ENCODE measurements around the gene RANBP3.
"Not testable (repeated sequence)": the region's sequence is repeated elsewhere in the genome, so short reads cannot be mapped to it uniquely, and the experiment has no call there.

RANBP3 gene, protein sequence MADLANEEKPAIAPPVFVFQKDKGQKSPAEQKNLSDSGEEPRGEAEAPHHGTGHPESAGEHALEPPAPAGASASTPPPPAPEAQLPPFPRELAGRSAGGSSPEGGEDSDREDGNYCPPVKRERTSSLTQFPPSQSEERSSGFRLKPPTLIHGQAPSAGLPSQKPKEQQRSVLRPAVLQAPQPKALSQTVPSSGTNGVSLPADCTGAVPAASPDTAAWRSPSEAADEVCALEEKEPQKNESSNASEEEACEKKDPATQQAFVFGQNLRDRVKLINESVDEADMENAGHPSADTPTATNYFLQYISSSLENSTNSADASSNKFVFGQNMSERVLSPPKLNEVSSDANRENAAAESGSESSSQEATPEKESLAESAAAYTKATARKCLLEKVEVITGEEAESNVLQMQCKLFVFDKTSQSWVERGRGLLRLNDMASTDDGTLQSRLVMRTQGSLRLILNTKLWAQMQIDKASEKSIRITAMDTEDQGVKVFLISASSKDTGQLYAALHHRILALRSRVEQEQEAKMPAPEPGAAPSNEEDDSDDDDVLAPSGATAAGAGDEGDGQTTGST

DNA sequence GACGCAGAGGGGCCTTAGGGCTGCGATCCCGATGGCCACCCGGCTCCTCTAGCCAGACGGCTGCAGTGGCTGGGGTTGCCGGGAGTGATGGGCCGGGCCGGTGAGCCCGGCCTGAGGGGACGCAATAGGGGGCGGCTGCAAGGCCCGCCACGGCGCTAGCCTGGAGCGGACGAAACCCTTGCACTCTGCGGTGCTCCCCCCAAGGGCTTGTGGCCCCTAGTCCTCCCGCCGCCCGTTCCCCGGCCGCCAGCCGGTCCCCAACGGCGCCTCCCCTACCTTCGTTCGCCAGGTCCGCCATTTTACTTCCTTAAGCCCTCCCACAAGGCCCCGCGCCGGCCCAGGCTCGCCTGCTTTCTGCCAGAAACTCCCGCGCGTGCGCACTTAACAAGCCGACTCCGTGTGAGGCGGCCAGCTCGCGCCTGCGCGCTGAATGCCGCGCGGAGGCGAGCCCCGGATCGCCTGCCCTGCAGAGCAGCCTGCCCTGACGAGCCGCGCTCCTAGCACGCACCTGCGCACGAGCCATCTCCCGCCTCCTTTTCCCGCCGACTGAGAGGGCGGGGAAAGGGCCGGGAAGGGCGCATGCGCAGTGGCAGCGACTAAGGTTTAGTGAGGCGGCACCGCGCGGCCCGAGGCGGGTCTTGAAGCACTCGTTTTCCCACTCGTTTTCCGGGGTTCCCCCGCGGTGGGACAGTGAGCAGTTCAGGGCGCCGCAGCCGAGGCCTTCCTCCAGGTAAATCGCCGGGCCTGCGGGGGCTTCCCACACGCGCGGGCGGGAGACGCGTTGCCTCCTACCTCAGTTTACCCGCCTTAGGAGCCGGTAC, at the start of gene RANBP3:
RANBP3 (minus strand) TSS at position 356 of the 821 bp plus-strand sequence; CDS start at position 298, 58 bp downstream.
- peak; percentile 99 for DNase-seq (ENCODE audit: low read depth)

DNA sequence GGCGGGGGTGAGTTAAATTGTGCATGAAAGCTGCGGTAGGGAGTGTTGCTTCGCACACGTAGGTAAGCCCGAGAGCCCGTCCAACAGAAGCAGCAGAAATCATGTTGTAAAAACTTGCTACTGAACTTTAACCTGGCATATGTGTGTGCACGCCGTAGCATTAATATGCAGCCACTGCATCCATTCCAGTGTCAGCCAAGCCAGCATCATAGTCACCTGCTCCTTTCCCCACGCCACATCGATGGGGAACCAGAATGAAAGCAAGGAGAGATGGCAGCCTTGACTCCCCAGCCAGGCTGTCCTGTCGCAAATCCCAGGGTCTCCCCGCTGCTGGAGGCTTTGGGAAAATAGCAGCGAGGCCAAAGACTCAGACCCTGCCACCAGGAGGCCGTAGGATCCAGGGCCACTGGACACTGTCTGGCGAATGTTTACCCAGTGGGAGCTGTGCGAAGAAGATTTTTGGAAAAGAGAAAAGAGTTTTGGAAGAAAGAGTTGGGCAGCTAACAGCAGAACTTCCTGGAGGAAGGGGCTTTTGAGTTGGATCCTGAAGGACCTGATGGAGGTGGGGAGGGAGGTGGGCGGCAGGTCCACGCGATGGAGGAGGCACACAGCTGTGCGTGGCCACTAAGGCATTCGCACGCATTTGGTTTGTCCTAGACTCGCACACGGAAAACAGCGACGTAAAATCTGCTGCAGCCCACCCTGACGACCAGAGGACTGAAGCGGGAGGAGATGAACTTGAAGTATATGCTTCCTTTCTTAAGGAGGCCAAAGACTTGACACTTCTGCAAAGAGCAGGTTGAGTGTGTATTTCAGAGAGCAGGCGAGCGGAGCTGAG, 48.7 kb upstream of the RANBP3 start:
- no peak for DNase-seq (ENCODE audit: low read depth)

DNA sequence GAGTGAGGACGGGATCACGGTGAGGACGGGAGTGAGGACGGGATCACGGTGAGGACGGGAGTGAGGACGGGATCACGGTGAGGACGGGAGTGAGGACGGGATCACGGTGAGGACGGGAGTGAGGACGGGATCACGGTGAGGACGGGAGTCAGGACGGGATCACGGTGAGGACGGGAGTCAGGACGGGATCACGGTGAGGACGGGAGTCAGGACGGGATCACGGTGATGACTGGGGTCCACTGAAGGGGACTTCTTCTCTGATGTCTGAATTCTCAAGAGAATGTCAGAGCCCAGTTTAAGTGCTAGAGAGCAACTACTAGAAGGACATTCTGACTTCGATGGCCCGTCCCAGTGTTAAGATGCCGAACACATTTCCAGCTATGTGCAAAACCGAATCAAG, 46.8 kb upstream of the RANBP3 start:
- DNase-seq (ENCODE audit: low read depth) = not testable (repeated sequence)

DNA sequence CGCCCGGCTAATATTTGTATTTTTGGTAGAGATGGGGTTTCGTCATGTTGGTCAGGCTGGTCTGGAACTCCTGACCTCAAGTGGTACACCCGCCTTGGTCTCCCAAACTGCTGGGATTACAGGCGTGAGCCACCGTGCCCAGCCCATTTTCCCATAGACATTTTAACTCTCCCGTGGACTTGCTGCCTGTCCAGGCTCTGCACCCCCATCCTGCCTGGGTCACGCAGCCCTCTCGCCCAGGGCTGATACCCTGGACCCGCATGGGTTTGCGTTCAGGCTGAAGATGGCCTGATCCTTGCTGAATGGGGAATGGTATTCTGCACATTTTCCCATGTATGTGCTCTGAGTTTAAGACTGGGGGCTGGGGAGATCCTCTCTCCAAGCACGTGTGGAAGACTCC, 46.0 kb upstream of the RANBP3 start:
- DNase-seq (ENCODE audit: low read depth) = no peak

DNA sequence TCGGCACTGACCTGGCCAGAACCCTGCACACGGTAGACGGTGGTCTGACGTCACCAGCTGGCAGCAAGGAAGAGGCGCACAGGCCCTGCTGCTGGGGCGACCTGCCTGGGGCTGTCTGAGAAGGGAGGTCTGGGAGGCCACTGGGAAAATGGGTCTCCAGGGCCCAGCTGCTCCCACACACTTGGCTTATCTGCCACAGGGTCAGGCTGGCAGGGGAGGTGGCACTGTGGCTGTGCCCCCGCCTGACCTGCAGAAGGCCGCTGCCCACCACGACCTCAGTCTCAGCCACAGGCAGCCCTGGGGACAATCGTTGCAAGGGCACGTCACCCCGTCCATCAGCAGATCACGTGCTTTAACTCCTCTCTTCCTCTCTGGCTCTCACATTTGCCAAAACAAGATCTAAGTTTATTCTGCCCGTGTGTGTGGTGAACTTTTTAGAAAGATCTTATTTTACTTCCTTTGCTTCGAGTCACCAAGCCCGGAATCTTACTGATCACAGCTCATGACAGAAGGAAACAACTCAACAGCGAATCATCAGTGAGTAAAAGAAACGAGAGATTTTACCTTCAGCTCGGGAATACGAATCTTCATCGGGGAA, 45.2 kb upstream of the RANBP3 start:
- peak; percentile 38 for DNase-seq (ENCODE audit: low read depth)

DNA sequence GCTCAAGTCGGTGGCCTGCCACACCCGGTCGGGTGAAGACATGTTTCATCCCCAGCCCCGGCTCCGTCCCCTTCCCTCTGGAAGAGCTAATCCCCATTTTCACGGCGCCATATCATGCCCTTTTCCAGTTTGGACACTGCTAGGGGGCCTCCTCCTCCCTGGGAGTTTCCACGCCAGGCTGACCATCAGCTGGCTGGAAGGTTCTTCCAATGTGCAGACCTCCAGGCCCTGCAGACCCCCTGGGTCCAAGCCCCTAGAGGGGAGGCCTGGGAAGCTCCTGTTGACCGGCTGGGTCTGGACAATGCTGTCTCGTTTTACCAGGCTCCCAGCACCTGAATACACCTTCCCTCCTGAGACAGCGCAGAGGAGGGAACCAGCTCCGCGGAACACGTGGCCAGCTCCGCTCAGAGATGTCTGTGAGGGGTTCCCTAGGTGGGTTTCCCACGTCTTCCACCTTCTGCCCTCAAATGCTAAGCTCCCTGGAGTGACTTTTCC, 44.7 kb upstream of the RANBP3 start:
- no peak for DNase-seq (ENCODE audit: low read depth)

DNA sequence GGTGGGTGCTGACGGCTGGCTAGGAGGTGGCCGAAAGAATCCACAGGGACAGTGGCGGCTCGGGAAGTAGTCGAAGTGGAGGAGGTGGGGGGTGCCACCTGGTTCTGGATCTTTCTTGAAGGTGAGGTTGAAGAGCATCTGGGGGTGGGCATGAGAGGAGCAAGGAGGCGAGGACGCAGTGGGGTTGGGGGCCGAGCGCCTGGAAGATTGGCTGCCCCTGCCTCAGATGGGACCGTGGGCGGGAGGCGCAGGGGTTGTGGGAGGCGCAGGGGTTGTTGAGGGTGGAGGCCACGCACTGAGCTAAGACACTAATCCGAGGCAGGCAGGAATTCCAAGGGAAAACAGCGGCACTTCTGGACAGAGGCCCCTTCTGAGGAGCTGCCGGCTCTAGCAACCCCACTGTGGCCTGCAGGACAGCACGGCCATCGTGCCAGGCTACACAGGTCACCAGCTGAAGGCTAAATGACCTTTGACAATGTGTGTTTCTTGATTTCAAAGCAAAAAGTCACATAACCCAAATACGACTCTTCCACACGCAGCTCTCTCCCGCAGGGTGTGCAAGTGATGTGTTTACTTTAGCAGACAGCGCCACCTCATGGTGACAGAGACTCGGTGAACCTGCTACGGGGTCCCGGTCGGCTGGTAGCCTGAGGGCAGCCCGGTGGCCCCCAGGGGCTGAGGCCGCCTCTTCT, 44.1 kb upstream of the RANBP3 start:
- DNase-seq (ENCODE audit: low read depth) = peak; percentile 61

DNA sequence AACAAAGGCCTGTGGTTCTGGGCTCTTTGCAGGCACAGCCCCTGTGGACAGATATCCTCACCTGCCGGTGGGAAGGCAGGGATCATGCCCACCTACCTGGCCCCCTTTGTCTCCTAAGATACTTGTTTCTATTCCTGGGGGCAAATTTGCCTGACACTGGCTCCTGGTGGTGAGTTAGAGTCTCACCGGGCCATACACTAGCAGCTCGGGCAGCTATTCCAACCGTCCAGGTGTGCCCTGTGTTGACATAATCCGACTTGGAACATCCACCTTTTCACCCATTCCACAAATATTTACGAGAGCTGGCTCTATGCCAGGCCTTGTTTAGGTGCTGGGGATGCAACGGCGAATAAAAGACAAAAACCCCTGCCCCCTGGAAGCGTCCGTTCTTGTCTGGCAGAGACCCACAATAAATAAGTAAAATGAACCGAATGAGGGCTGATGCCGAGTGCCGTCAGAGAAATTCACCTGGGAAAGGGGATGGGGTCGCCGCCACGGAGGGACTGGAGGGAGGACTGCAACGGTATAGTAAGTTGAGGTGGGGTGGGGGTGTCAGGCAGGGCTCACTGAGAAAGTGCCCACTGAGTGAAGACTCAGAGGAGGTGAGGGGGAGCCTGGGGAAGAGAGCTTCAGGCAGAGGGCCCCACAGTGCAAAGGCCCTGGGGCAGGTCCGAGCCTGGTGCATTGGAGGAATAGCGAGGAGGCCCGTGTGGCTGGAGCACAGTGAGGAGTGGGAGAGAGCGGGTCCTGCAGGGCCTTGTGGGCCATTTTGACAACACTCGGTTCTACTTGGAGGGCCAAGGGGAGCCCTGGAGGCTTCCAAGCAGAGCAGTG, 43.2 kb upstream of the RANBP3 start:
- DNase-seq (ENCODE audit: low read depth) = no peak

DNA sequence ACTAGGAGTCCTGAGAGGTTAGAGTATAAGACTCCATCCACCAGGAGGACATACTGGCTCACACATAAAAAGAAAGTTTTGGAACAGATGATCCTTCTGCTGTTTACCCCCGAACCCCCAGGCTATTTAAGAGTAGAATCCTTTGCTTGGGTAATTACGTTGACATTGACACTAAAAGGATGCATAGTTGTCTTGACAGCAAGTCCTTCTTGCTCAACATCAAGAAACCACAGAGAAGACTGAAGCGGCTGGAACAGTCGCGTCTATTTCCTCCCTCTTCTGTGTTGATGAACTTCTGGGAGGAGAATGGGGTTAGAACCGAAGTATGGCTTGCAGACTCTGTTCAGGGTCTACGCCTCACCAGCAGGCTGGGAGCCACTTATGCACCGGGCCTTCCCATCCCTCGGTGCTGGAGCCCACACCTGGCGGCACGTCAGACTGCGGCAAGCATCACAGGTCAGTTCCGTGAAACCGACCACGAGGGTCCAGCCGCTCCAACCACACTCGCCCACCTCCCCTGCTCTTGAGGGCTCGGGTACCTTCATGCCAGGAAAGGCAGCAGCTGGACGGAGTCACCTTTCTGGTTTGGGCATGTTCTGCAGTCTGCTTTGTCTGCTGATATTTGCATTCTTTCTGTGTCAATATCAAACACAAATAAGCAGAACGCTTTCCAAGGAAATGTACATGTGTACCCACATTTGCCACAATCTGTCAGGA, 42.4 kb upstream of the RANBP3 start:
- DNase-seq (ENCODE audit: low read depth) = no peak

DNA sequence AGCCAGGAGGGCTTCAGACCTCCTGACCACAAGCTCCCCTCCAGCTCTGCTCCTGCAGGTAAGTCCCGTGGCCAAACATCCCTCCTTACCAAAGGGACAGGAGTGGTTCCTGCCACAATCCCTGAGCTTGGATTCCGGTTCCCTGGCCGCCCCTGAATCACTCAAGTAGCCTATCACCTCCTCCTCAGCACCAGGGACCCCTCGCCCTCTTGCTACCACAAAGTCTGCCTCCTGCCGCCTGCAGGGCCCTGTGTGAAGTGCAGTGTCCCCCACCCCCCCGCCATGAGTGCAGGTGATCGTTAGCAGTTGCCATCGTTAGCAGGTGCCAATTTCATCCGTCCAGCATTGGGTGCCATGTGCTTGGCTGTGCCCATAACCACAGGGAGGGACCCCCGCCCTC, 40.8 kb upstream of the RANBP3 start:
- no peak for DNase-seq (ENCODE audit: low read depth)

DNA sequence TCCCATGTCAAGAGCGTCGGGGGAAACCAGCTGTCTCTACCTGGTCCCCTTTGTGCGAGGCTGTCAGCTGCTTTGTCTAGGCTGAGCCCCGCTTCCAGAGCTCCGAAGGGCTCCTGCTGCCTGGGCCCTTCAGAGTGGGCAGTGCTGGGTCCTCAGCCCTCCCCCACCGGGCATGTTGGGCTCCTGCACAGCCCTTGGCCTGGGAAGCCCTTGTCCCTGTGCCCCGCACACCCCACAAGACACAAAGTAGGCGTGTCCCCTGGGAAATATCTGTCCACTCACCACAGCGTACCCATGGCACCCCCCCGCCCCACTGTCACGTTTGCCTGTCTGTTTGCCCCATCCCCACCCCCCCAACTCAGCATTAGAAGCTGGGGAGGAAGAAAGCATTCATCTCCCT, 39.6 kb upstream of the RANBP3 start:
- DNase-seq (ENCODE audit: low read depth) = no peak

DNA sequence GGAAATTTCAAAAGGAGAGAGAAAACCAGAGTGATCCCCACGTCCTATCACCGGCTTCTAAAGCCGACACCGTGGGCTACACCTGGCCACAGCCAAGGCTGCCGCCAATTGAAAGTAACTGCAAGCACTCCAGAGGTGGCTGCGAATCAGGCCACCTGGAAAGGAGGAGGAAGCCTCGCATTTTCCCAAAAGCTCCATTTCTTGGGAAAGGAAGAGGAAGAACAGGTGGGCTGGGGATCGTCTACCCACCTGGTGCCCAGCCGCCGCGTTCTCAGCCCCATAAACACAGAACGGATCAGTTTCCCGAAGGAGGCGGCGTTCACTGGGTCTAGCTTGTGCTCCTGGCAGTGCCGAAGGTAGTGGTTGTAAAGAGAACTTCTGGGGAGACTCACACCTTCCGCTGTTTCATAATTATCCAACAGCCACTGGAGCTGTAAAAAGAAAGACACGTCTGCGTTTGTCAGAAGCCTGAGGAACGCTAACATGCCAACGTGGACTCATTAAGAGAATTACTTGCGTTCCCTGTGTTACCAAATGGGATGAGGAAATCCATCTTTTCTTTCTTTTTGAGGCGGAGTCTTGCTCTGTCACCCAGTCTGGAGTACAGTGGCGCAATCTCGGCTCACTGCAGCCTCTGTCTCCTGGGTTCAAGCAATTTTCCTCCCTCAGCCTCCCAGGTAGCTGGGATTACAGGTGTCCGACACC, 38.1 kb upstream of the RANBP3 start:
- DNase-seq (ENCODE audit: low read depth) = no peak

DNA sequence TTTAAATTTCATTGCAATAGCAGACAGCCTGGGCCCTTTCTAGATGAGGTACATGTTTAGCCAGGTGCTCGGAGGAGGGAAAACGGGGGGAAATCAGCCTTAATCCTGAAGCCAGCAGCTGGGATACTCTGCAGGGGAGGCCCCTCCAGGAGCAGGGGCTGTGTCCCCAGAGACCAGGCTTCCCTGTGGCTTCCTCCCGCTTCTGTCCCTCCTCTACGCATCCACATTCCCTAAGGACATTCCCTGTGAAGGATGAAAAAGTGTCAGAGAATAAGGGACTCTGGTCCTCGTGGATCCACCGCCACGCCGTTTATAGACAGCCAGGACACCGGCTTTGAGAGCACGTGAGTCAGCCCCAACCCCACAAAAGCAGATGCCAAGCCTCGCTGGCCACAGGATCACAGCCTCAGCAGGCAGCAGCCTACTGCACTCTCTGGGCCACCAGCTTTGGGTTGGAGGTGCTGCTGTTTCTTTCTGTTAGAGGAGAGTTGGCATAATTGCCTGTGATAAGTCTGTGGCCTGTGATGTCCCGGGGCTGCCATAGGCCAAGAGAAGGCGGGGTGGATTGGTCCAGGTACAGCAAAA, 36.7 kb upstream of the RANBP3 start:
- DNase-seq (ENCODE audit: low read depth) = no peak

DNA sequence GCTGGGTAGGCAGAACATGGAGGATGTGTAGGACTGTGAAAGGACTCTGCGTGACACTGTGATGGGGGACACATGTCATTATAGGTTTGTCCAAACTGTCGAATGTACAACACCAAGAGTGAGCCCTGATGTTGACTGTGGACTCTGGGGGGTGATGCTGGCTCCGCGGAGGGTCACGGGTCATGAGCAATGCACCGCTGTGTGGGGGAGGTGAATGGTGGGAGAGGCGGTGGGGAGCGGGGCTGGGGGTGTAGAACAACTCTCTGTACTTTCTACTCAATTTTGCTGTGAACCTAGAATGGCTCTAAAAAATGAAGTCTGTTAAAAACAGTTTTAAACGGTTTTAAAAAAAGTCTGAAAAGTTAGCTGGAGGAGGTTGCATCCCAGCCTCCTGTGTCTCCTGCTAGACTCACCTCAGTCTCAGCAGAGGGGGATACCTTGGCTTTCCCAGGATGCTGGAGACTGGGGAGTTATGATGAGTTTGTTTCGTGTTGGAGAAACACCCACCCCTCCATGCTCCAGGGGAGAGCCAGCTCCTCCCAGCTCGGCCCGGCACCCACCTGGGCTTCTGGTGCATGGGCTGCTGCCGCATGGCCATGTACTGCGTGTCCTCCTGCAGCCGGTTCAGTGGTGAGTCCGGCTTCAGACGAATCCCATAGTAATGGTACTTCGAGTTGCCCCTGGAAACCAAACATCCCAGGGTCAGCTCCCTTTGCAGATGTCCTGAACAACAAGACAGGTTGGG, 34.7 kb upstream of the RANBP3 start:
- no peak for DNase-seq (ENCODE audit: low read depth)

DNA sequence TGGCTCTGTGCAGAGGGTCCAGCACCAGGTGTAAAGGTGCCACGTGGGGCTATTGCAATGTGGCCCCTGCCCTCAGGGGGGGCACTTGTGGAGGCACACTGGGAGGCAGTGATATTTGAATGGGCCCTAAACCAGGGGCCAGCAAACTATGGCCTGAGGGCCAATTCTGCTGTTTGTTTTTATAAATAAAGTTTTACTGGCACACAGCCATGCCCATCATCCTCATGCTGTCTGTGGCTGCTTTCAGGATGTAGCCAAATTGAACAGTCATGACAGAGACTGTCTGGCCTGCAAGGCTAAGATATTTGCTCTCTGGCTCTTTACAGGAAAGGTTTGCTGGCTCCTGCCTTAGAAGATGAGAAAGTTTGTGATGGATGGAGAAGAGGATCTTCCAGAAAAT, 33.9 kb upstream of the RANBP3 start:
- DNase-seq (ENCODE audit: low read depth) = no peak

DNA sequence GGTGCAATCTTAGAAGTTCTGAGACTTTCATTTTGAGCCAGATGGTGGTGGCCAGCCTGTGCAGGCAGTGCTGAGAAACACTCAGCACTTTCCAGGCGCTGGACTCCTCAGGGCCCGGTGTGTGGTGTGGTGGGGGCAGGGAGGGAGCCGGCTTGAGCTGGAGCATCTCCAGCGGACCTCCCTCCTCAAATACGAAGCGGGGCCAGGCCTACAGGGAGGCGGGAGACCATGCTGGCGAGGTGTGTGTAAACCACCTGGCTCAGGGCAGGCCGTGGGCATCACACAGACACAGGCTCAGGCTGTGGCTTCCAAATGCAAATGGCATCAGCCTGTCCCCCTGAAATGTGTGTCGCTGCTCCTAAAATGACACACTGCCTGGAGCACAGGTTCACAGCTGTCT, 33.3 kb upstream of the RANBP3 start:
- DNase-seq (ENCODE audit: low read depth) = no peak

DNA sequence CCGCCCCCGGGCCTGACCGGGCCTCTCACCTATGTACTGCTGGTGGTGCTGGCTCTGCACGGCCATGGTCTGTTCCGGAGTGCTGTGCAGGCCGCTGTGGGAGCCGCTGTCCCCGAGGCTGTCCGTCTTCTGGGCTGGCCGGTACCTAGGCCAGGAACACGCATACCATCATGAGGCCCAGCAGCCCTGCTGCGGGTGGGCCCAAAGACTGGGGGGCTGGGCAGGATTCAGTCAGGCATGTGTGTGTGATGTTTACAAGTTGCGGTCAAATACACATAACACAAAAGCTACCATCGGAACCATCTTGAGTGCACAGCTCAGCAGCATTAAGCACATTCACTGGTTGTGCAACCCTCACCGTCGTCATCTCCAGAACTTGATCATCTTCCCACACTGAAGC, 32.2 kb upstream of the RANBP3 start:
- no peak for DNase-seq (ENCODE audit: low read depth)

DNA sequence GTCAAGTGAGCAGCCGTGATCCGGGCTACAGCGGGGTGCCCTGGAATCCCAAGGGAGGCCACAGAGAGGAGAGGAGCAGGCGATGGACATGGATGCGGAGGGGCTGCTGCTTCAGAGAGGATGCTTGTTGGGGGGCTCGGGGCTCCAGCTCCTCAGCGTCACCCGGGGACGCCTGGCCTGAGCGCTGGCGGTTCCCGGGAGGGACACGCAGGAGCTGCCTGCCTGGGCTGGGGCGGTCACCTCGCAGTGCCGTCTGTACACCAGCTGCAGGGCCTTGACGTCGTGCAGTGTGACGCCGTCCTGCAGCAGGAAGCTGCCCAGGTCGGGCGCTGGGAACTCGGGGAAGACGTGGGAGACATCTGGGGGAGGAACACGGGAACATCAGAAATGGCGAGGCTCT, 29.9 kb upstream of the RANBP3 start:
- no peak for DNase-seq (ENCODE audit: low read depth)

Data from fibroblast of gingiva (primary cell).